Liver (tissue), 3 donors: ENCODE results near the gene RBM6.

ENCODE experiments used
- CTCF ChIP-seq: fragments of 150-350 bp; IDR thresholded peaks from 2 replicates; pipeline ENCODE4 v1.5.1; 2017; ENCODE audit warnings: improper control_type of control experiment, low read depth, low read length; ENCODE audit not compliant: missing input control
- FOXA2 ChIP-seq: IDR thresholded peaks from 2 replicates; pipeline ENCODE4 v1.6.1; 2016; ENCODE audit warnings: antibody characterized with exemption
- JUND ChIP-seq, 2 donors: IDR thresholded peaks; 2 replicates each; pipeline ENCODE4 v1.6.1; 2016; ENCODE audit warnings: antibody characterized with exemption in 2 of 2
- MAX ChIP-seq: IDR thresholded peaks from 2 replicates; pipeline ENCODE4 v1.6.1; 2016; ENCODE audit warnings: antibody characterized with exemption
- REST ChIP-seq: IDR thresholded peaks from 2 replicates; pipeline ENCODE4 v1.6.1; 2016; ENCODE audit warnings: antibody characterized with exemption, mild to moderate bottlenecking
- SP1 ChIP-seq: IDR thresholded peaks from 2 replicates; pipeline ENCODE4 v1.6.1; 2018; ENCODE audit warnings: antibody characterized with exemption, mild to moderate bottlenecking
- TAF1 ChIP-seq: conservative IDR thresholded peaks from 2 replicates; pipeline ENCODE4 v1.6.1; 2016; ENCODE audit warnings: antibody characterized with exemption, mild to moderate bottlenecking
- YY1 ChIP-seq: IDR thresholded peaks from 2 replicates; pipeline ENCODE4 v1.6.1; 2016; ENCODE audit warnings: antibody characterized with exemption, mild to moderate bottlenecking
- donor health status: healthy.
- donor health status: healthy.

GRCh38 chr3:49952924-49953323, 13.0 kb downstream of the RBM6 start:
- TF ChIP-seq CTCF: no peak
- TF ChIP-seq MAX: no peak
- TF ChIP-seq SP1: no peak
- no peak for TF ChIP-seq JUND (IDR thresholded peaks at IDR 0.05)
- TF ChIP-seq REST: no peak
- TF ChIP-seq TAF1: no peak
- no peak for TF ChIP-seq YY1
- no peak for TF ChIP-seq FOXA2
